NCI-H226 (cell line): ENCODE measurements around the gene RIC1.
"Not testable (repeated sequence)": the region's sequence is repeated elsewhere in the genome, so short reads cannot be mapped to it uniquely, and the experiment has no call there.

Experiments
- DNase-seq: peaks from one replicate; pipeline ENCODE4 v3.0.0-alpha.2; 2015

The RIC1 gene

GRCh38 chr9:5735072-5735471 is 106.2 kb downstream of the RIC1 start:
- no peak for DNase-seq

- DNase-seq: no peak
Measured at GRCh38 chr9:5736563-5737346, 107.8 kb downstream of the RIC1 start.

GRCh38 chr9:5743109-5743508 is 114.2 kb downstream of the RIC1 start:
- DNase-seq: no peak

- DNase-seq: no peak
Measured at GRCh38 chr9:5748438-5748837, 119.5 kb downstream of the RIC1 start.

- no peak for DNase-seq
Measured at GRCh38 chr9:5749306-5749705, 120.4 kb downstream of the RIC1 start.

GRCh38 chr9:5750569-5750968 is 121.7 kb downstream of the RIC1 start:
- DNase-seq: no peak

GRCh38 chr9:5756633-5757032 is 127.7 kb downstream of the RIC1 start:
- no peak for DNase-seq

- no peak for DNase-seq
Measured at GRCh38 chr9:5760338-5760737, 131.4 kb downstream of the RIC1 start.

GRCh38 chr9:5762421-5762820 is 133.5 kb downstream of the RIC1 start:
- no peak for DNase-seq

GRCh38 chr9:5764130-5764868 is 135.4 kb downstream of the RIC1 start:
- DNase-seq: no peak

GRCh38 chr9:5767968-5768932 is 139.3 kb downstream of the RIC1 start:
- DNase-seq: no peak

GRCh38 chr9:5773324-5773999 is 144.6 kb downstream of the RIC1 start:
- no peak for DNase-seq

- no peak for DNase-seq
Measured at GRCh38 chr9:5778805-5779204, 149.9 kb downstream of the RIC1 start.

GRCh38 chr9:5779705-5780218 is 150.9 kb downstream of the RIC1 start:
- DNase-seq: not testable (repeated sequence)

- not testable (repeated sequence) for DNase-seq
Measured at GRCh38 chr9:5783420-5783819, 154.5 kb downstream of the RIC1 start.

- DNase-seq: peak; percentile 29
Measured at GRCh38 chr9:5783982-5784381, 155.1 kb downstream of the RIC1 start.

GRCh38 chr9:5784526-5785315 is 155.8 kb downstream of the RIC1 start:
- DNase-seq: no peak

GRCh38 chr9:5786370-5787127 is 157.6 kb downstream of the RIC1 start:
- no peak for DNase-seq

GRCh38 chr9:5787220-5787619 is 158.3 kb downstream of the RIC1 start:
- DNase-seq: no peak

GRCh38 chr9:5787759-5788302 is 158.9 kb downstream of the RIC1 start:
- DNase-seq: no peak
